Epithelial cell of esophagus (primary cell): ENCODE results near the gene ATP8B2.
A peak's percentile ranks its signal among the peaks of the same experiment; 100 is the strongest.
"Not testable (repeated sequence)": the region's sequence is repeated elsewhere in the genome, so short reads cannot be mapped to it uniquely, and the experiment has no call there.

ENCODE experiments used
- DNase-seq: peaks from one replicate; pipeline ENCODE4 v3.0.0; 2010; ENCODE audit warnings: low read depth
- H3K4me3 ChIP-seq: 2 replicates; pipeline ENCODE4 v1.5.1; 2011; ENCODE audit warnings: mild to moderate bottlenecking, low read length, control low read depth
- CTCF ChIP-seq: IDR thresholded peaks from 2 replicates; pipeline ENCODE4 v1.5.1; 2011; ENCODE audit warnings: low read depth, mild to moderate bottlenecking, low read length, control low read depth, inconsistent platforms; ENCODE audit not compliant: insufficient read depth; ENCODE audit errors: missing control alignments

ATP8B2 gene

GRCh38 chr1:154361357-154361756 is 36.0 kb downstream of the ATP8B2 start:
- no peak for DNase-seq
- no peak for TF ChIP-seq CTCF
- no peak overlapping the region for H3K4me3 ChIP-seq

- TF ChIP-seq CTCF = no peak
- DNase-seq = no peak
- H3K4me3 ChIP-seq = no peak overlapping the region
These were observed 46.1 kb downstream of the ATP8B2 start for GRCh38 chr1:154371436-154371835.

- DNase-seq, H3K4me3 ChIP-seq: not testable (repeated sequence)
These were observed 48.5 kb downstream of the ATP8B2 start for GRCh38 chr1:154373777-154374357.

GRCh38 chr1:154379301-154379700 is 54.0 kb downstream of the ATP8B2 start:
- TF ChIP-seq CTCF = no peak
- H3K4me3 ChIP-seq = no peak overlapping the region
- DNase-seq = no peak

GRCh38 chr1:154384650-154385489 is 59.5 kb downstream of the ATP8B2 start:
- TF ChIP-seq CTCF = no peak
- H3K4me3 ChIP-seq = no peak overlapping the region
- no peak for DNase-seq

GRCh38 chr1:154386643-154387352 is 61.5 kb downstream of the ATP8B2 start:
- no peak for DNase-seq
- no peak overlapping the region for H3K4me3 ChIP-seq
- no peak for TF ChIP-seq CTCF

GRCh38 chr1:154391086-154391770 is 65.9 kb downstream of the ATP8B2 start:
- no peak overlapping the region for H3K4me3 ChIP-seq
- TF ChIP-seq CTCF = no peak
- DNase-seq = peak; percentile 89
